HG02885 (cell line): ENCODE results near the gene MSH2.
"Not testable (repeated sequence)": the region's sequence is repeated elsewhere in the genome, so short reads cannot be mapped to it uniquely, and the experiment has no call there.

ENCODE experiments used
- ATAC-seq: cut with Tn5 transposase; IDR thresholded peaks from one replicate; pipeline ENCODE4 v1.9.1; 2021; ENCODE audit warnings: mild to moderate bottlenecking; ENCODE audit not compliant: unreplicated experiment, poor library complexity

MSH2 gene

GRCh38 chr2:47402805-47403608 lies at the start of gene MSH2:
MSH2 (plus strand) TSS chr2:47403156; CDS start chr2:47403192, 36 bp downstream.
- peak; percentile 97 for ATAC-seq

- ATAC-seq: no peak
Measured at GRCh38 chr2:47354013-47354847, 48.7 kb upstream of the MSH2 start.

DNA sequence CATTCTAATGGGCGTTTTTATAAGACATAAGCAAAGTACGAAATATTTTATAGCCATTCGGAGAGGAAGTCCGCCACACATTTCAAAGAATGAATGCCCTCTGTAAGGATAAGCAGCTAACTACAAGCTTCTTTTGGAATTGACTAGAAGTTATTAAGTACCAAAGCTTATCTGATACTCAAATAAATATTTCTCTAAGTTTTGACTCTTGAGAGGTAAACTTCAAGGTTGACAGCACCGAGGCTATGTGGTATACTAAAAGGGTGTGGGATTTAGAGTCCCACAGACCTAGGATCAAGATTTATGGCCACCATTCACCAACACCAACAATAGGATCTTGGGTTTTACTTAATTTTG lies 48.1 kb upstream of the MSH2 start:
- ATAC-seq: no peak

GRCh38 chr2:47357483-47357882 lies 45.5 kb upstream of the MSH2 start:
- no peak for ATAC-seq

- ATAC-seq: no peak
Measured at GRCh38 chr2:47359375-47359868, 43.5 kb upstream of the MSH2 start.

DNA sequence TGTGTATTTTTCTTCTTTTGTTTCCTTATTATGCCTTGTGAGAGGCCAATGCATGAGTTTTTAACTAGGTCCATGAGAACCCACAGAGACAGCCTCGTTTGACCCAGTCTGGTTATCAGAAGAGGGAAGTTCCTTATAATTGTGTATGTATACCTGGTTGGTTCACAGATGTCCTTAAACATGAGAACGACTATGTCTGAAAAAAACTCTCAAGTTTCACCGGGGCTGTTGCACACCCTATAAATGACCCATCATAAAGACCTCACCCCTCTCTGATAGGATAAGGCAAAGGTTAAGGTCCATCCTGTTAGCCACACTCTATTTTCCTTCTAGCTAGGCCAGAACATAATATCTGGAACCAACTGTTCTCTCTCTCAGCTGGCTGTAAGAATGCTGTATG lies 42.7 kb upstream of the MSH2 start:
- no peak for ATAC-seq

DNA sequence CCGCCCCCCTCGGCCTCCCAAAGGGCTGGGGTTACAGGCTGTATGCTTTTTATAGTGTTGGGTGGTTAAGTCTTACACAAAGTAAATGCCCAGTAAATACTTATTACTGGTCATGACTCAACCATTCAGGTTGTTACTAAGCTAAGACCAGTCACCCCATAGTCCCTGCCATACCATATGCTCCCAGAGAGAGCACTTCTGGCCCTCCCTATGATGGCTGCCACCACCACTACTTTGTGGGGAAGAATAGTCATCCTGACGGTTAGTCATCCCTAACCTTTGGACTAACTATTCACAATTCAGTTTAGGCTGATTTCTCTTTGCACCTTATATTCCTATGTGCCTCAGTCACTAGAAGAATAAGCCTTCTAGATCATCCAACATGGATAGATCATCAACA lies 42.0 kb upstream of the MSH2 start:
- ATAC-seq: no peak

DNA sequence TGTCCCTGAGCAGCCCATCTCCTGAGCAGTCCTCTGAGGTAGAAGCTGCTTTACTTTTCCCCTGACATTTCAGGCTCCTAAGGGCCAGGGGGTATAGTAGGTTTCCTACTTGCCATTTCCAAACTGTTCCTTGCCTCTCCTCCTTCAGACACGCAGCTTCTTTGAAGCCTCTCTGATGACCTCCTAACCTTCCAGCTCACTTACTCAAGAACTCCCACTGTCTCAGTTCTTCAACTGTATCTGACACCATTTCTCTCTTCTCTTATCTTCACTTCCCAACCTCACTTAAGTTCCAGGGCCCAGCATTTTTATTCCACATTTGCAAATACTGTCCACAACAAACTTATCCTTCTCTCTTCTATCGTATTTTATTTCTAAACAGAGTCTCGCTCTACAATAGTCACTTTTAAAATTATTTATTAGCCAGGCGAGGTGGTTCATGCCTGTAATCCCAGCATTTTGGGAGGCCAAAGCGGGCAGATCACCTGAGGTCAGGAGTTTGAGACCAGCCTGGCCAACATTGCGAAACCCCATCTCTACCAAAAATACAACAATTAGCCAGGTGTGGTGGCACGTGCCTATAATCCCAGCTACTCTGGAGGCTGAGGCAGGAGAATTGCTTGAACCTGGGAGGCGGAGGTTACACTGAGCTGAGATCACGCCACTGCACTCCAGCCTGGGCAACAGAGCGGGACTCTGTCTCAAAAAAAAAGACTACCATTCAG lies 41.3 kb upstream of the MSH2 start:
- ATAC-seq: not testable (repeated sequence)

DNA sequence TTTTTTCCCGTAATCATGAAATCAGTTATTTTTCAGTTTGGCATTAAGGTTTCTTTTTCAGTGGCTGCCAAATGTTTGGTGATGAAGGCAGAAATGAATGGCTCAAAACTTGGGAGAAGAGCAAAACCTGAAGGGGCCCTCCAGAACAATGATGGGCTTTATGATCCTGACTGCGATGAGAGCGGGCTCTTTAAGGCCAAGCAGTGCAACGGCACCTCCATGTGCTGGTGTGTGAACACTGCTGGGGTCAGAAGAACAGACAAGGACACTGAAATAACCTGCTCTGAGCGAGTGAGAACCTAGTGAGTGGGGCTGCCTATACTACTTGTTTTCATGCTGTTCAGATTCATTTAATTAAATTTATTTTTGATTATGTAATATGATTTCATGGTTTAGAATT lies 29.2 kb upstream of the MSH2 start:
- no peak for ATAC-seq

DNA sequence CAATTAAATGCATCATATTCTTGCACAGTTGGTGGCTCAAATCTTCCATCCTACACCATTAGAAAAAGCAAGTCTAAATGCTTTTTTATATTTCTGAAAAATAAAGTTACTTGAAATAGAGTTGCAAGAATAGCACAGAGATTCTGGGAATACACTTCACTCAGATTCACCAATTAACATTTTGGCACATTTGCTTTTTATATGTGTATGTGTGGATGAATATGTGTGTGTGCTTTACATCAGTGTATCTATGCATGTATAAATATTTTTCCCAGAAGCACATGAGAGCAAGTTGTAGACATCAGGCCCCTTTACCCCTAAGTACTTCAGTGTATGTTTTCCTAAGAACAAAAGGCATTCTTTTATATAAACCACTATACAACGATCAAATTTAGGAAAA lies 27.6 kb upstream of the MSH2 start:
- ATAC-seq: no peak

GRCh38 chr2:47379384-47379783 lies 23.6 kb upstream of the MSH2 start:
- ATAC-seq: no peak

DNA sequence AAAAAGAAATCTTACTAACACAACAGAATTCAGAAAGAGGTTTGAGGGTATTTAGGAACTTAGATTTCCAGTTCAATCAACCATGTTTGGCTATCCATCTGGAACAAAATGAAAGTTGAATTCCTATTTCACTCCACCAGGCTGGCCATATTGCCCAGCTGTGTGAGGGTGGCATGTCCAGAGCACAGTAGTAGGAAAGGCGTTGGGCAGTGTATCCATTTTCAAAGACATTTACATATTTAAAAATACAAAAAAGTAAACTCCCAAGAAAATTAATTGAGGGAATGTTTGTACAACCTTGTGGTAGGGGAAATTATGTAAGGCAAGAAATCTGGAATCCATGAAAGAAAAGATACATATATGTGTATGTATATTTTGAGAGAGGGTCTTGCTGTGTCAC lies 21.5 kb upstream of the MSH2 start:
- ATAC-seq: no peak

GRCh38 chr2:47386551-47386950 lies 16.4 kb upstream of the MSH2 start:
- ATAC-seq: peak; percentile 66

GRCh38 chr2:47388888-47389287 lies 14.1 kb upstream of the MSH2 start:
- no peak for ATAC-seq

DNA sequence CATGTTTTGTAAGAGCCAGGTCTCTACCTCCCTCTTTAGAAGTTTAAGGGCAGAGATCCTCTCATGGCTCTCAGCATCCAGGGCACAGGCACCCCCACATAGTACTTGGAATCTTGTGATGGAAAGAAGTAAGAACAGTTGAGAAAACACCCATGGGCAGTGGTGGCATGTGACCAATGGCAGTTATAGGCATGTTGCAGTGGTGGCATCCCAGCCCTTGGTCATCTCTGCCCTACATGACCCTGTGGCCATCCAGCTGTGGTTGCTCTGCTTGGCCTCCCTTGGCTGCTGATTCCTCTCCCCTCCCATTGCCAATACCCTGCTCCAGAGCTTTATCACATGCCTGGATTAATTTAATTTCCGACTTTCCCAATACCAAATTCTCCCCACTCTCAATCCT lies 13.3 kb upstream of the MSH2 start:
- ATAC-seq: no peak

- ATAC-seq: no peak
Measured at GRCh38 chr2:47401789-47402554, 984 bp upstream of the MSH2 start.

GRCh38 chr2:47402555-47402804 lies 476 bp upstream of the MSH2 start:
- ATAC-seq: no peak

DNA sequence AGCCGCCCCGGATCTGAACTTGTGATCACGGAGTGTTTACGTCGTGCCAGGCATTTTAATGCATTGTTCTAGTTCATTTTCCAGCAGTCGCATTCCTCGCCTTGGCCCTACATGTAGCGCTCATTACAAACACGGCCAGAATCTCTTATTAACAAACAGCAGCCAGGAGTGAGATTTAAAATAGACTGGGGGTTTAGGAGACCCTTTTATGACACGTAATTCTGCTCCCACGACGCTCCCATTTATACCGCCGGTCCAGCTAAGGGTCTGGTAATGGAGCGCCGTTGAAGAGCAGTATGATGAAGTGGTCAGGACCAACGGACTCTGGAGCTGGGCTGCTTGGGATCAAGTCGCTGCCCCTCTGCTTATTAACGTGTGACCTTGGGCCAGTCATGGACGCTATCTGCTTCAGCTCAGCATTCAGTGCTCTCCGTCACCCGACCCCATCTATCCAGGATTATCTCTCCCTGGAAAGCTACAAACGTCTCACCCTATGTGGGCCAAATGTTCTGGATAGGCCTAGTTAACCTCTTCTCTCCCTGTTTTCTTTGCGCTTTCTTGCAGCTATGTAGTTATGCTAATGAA lies 745 bp downstream of the MSH2 start:
- no peak for ATAC-seq

DNA sequence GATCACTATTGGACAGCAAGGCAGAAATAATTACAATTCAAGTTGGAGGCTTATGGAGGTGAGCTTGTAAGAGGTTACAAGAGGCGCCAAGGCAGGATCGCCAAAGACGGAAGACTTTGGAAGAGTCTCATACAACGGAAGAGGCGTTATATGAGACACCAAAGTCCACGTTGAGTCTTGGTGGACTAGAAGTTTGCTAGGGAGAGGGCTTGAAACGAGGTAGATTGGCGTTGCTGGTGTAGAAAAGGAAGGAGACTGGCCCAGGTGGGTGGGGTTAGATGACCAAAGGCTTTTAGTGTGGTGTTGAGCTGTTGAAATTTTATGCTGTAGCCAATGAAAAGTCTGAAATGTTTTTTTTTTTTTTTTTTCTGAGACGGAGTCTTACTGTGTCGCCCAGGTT lies 1.4 kb downstream of the MSH2 start:
- ATAC-seq: no peak

- ATAC-seq: no peak
Measured at GRCh38 chr2:47405757-47406156, 2.8 kb downstream of the MSH2 start.
